ENCODE measurements around the gene NGFR. TPM values are rescaled to one million over a fixed set of nuclear protein-coding genes. Genes with fewer than 3 reads are reported as not detected.

Gene NGFR
- total RNA-seq, 1 donor, result under 0.01 TPM

GRCh38 chr17:49460401-49460800, 34.7 kb upstream of the NGFR start:
- H3K4me3 ChIP-seq (ENCODE audit: low read depth, low read length), result no peak overlapping the region
- DNase-seq (ENCODE audit: low read depth), result no peak
- TF ChIP-seq CTCF (IDR thresholded peaks at IDR 0.05; ENCODE audit: insufficient read depth, low read depth, low read length), result no peak

- no peak for DNase-seq (ENCODE audit: low read depth)
- no peak overlapping the region for H3K4me3 ChIP-seq (ENCODE audit: low read depth, low read length)
- no peak for TF ChIP-seq CTCF (IDR thresholded peaks at IDR 0.05; ENCODE audit: insufficient read depth, low read depth, low read length)
These were observed 33.5 kb upstream of the NGFR start for GRCh38 chr17:49461580-49461979.

- TF ChIP-seq CTCF (IDR thresholded peaks at IDR 0.05; ENCODE audit: insufficient read depth, low read depth, low read length), result no peak
- H3K4me3 ChIP-seq (ENCODE audit: low read depth, low read length), result no peak overlapping the region
- no peak for DNase-seq (ENCODE audit: low read depth)
These were observed 31.0 kb upstream of the NGFR start for GRCh38 chr17:49464049-49464448.

GRCh38 chr17:49465331-49465903, 29.7 kb upstream of the NGFR start:
- DNase-seq (ENCODE audit: low read depth), result no peak
- no peak for TF ChIP-seq CTCF (IDR thresholded peaks at IDR 0.05; ENCODE audit: insufficient read depth, low read depth, low read length)
- no peak overlapping the region for H3K4me3 ChIP-seq (ENCODE audit: low read depth, low read length)

GRCh38 chr17:49466436-49466835, 28.7 kb upstream of the NGFR start:
- no peak for DNase-seq (ENCODE audit: low read depth)
- no peak for TF ChIP-seq CTCF (IDR thresholded peaks at IDR 0.05; ENCODE audit: insufficient read depth, low read depth, low read length)
- no peak overlapping the region for H3K4me3 ChIP-seq (ENCODE audit: low read depth, low read length)

GRCh38 chr17:49467175-49467574, 27.9 kb upstream of the NGFR start:
- DNase-seq (ENCODE audit: low read depth), result no peak
- no peak overlapping the region for H3K4me3 ChIP-seq (ENCODE audit: low read depth, low read length)
- TF ChIP-seq CTCF (IDR thresholded peaks at IDR 0.05; ENCODE audit: insufficient read depth, low read depth, low read length), result no peak

GRCh38 chr17:49468811-49469385, 26.2 kb upstream of the NGFR start:
- TF ChIP-seq CTCF (IDR thresholded peaks at IDR 0.05; ENCODE audit: insufficient read depth, low read depth, low read length), result no peak
- DNase-seq (ENCODE audit: low read depth), result no peak
- no peak overlapping the region for H3K4me3 ChIP-seq (ENCODE audit: low read depth, low read length)
